Neural cell (in vitro differentiated cells): ENCODE data around the gene KLF2.

ENCODE experiments used
- EZH2 ChIP-seq: fragments of 200-600, 300-800 bp; shearing (Covaris generic), sonication (generic); IDR thresholded peaks from 2 replicates; pipeline ENCODE4 v1.6.1; 2014; ENCODE audit warnings: antibody characterized with exemption, low read length, borderline replicate concordance, mild to moderate bottlenecking; ENCODE audit not compliant: insufficient read depth, poor library complexity, severe bottlenecking
- MXI1 ChIP-seq: fragments of 450-650 bp; conservative IDR thresholded peaks from 2 replicates; pipeline ENCODE4 v1.6.1; 2014; ENCODE audit warnings: antibody characterized with exemption, mild to moderate bottlenecking; ENCODE audit not compliant: poor library complexity, severe bottlenecking
- POLR2AphosphoS5 ChIP-seq: IDR thresholded peaks from 2 replicates; pipeline ENCODE4 v1.6.1; 2012
- TF ChIP-seq, protein P1 (sequence below): fragments of 450-650 bp; IDR thresholded peaks from 2 replicates; pipeline ENCODE4 v1.5.1; 2014; ENCODE audit warnings: antibody characterized with exemption, mild to moderate bottlenecking, moderate library complexity; ENCODE audit not compliant: poor library complexity, severe bottlenecking

DNA sequence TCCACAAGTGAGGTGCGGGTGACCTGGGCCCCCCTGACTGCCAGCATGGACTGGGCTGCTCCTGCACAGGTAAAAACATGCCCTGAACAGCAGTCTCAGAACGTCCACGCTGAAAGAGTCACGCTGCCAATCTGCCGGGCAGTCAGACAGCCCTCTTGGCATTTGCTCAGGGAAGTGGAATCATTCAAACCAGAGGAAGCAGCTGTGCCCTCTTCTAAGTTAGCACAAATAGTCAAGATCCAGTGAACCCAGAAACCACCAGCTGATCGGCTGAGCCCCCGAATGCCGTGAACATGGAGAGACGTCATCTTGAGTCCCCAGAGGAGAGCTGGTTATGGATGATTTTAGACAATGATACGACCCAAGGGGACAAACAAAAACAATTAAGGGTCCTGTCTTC, 34.4 kb downstream of the KLF2 start:
- TF ChIP-seq, protein P1, sequence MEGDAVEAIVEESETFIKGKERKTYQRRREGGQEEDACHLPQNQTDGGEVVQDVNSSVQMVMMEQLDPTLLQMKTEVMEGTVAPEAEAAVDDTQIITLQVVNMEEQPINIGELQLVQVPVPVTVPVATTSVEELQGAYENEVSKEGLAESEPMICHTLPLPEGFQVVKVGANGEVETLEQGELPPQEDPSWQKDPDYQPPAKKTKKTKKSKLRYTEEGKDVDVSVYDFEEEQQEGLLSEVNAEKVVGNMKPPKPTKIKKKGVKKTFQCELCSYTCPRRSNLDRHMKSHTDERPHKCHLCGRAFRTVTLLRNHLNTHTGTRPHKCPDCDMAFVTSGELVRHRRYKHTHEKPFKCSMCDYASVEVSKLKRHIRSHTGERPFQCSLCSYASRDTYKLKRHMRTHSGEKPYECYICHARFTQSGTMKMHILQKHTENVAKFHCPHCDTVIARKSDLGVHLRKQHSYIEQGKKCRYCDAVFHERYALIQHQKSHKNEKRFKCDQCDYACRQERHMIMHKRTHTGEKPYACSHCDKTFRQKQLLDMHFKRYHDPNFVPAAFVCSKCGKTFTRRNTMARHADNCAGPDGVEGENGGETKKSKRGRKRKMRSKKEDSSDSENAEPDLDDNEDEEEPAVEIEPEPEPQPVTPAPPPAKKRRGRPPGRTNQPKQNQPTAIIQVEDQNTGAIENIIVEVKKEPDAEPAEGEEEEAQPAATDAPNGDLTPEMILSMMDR, result no peak
- TF ChIP-seq POLR2AphosphoS5 (no peak), MXI1 (no peak), EZH2 (no peak)
